ENCODE measurements around the gene ADGRL2.

DNA sequence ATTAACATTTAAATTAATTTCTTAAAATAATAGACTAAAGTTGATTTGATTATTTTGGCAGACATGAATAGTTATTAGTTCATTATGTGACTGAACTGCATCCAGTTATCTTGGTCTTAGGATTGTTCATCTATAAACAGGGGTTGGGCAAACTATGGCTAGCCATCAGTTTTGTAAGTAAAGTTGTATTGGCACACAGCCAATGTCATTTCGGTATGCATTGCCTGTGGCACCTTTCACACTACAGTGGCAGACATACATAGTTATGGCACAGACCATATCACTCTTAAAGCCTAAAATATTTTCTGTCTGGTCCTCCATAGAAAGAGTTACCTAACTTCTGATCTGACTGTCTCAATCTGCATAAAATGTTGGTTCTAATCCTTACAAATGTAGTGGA lies 27.2 kb downstream of the ADGRL2 start:
- TF ChIP-seq, protein P1, sequence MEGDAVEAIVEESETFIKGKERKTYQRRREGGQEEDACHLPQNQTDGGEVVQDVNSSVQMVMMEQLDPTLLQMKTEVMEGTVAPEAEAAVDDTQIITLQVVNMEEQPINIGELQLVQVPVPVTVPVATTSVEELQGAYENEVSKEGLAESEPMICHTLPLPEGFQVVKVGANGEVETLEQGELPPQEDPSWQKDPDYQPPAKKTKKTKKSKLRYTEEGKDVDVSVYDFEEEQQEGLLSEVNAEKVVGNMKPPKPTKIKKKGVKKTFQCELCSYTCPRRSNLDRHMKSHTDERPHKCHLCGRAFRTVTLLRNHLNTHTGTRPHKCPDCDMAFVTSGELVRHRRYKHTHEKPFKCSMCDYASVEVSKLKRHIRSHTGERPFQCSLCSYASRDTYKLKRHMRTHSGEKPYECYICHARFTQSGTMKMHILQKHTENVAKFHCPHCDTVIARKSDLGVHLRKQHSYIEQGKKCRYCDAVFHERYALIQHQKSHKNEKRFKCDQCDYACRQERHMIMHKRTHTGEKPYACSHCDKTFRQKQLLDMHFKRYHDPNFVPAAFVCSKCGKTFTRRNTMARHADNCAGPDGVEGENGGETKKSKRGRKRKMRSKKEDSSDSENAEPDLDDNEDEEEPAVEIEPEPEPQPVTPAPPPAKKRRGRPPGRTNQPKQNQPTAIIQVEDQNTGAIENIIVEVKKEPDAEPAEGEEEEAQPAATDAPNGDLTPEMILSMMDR (conservative IDR thresholded peaks at IDR 0.05; ENCODE audit: low read depth, low read length) = no peak
- TF ChIP-seq EZH2phosphoT487 (IDR thresholded peaks at IDR 0.05; ENCODE audit: borderline replicate concordance, low read length) = no peak

Data from PC-3 (cell line).